AG10803 (cell line): ENCODE data around the gene MKNK2.

ENCODE experiments used
- DNase-seq: peaks from one replicate; pipeline ENCODE4 v3.0.0; 2010; ENCODE audit warnings: low read depth
- H3K4me3 ChIP-seq: 2 replicates; pipeline ENCODE4 v1.5.1; 2011; ENCODE audit warnings: mild to moderate bottlenecking, low read length, control low read depth
- TF ChIP-seq, protein P1 (sequence below): conservative IDR thresholded peaks from 2 replicates; pipeline ENCODE4 v1.5.1; 2011; ENCODE audit warnings: mild to moderate bottlenecking, low read length, control low read depth, inconsistent platforms

Gene MKNK2

DNA sequence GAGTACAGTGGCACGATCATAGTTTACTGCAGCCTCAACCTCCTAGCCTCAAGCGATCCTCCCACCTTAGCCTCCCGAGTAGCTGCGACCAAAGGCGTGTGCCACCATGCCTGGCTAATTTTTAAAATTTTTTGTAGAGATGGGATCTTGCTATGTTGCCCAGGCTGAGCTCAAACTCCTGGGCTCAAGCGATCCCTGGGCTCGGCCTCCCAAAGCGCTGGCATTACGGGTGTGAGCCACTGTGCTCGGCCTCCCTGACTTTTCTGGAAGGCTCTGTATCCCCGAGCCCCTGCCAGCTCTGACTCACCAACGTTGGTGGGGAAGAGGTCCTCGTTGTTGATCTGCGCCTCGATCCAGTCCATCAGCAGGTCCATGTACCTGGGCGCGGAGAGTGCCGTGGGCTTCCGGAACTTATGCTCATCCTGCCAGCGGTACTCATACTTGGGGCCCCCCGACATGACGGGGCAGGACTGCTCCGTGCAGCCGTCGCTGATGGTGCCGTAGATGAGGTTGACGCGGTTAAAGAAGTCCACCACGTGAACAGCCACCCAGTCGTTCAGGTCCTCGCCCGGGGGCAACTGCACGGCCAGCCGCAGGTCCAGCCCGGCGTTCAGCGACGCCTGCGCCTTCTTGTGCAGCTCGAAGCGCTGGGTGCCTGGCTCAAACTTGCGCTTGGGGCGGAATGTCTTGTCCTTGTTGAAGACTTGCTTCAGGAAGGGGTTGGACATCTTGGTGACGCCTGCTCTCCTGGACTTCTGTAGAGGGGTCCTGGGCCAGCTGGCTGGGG is 27.0 kb upstream of the MKNK2 start:
- TF ChIP-seq, protein P1, sequence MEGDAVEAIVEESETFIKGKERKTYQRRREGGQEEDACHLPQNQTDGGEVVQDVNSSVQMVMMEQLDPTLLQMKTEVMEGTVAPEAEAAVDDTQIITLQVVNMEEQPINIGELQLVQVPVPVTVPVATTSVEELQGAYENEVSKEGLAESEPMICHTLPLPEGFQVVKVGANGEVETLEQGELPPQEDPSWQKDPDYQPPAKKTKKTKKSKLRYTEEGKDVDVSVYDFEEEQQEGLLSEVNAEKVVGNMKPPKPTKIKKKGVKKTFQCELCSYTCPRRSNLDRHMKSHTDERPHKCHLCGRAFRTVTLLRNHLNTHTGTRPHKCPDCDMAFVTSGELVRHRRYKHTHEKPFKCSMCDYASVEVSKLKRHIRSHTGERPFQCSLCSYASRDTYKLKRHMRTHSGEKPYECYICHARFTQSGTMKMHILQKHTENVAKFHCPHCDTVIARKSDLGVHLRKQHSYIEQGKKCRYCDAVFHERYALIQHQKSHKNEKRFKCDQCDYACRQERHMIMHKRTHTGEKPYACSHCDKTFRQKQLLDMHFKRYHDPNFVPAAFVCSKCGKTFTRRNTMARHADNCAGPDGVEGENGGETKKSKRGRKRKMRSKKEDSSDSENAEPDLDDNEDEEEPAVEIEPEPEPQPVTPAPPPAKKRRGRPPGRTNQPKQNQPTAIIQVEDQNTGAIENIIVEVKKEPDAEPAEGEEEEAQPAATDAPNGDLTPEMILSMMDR: no peak
- no peak overlapping the region for H3K4me3 ChIP-seq
- no peak for DNase-seq

DNA sequence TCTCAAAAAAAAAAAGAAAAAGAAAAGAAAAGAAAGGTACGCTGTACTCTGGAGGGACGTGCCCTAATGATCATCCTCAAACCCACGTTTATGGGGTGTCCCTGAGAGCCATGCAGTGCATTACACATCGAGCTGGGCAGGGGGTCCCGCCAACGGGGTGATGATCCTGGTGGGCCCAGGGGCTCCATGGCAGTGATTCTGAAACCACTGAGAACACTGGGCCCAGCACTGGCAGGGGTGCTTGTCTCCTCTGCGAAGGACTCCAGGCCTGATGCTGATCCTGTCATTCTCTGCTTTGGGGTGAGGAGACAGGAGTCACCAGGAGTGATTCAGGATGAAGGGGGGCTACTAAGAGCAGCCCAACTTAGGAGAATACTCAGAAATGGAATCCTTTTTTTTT is 26.4 kb upstream of the MKNK2 start:
- DNase-seq: no peak
- H3K4me3 ChIP-seq: no peak overlapping the region
- TF ChIP-seq, protein P1: no peak

DNA sequence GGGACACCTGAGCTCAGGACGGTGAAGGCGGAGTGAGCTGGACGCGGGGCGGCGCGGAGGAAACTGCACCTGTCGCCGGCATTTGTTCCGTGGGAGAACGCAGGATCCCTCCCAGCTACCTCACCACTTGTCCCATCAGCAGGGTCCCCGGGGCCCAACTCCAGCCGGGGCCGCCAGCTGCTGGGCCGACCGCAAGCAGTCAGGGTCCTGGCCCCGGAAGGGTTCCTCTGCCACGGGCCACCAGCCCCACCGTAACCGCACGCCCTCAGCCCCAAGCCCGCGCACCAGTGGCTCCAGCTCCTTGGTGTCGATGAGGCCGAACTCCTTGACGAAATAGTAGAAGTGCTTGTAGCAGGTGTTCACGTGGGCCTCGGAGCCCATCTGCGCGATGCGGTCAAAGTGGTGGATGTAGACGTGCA is 25.5 kb upstream of the MKNK2 start:
- DNase-seq: no peak
- TF ChIP-seq, protein P1: no peak
- no peak overlapping the region for H3K4me3 ChIP-seq

DNA sequence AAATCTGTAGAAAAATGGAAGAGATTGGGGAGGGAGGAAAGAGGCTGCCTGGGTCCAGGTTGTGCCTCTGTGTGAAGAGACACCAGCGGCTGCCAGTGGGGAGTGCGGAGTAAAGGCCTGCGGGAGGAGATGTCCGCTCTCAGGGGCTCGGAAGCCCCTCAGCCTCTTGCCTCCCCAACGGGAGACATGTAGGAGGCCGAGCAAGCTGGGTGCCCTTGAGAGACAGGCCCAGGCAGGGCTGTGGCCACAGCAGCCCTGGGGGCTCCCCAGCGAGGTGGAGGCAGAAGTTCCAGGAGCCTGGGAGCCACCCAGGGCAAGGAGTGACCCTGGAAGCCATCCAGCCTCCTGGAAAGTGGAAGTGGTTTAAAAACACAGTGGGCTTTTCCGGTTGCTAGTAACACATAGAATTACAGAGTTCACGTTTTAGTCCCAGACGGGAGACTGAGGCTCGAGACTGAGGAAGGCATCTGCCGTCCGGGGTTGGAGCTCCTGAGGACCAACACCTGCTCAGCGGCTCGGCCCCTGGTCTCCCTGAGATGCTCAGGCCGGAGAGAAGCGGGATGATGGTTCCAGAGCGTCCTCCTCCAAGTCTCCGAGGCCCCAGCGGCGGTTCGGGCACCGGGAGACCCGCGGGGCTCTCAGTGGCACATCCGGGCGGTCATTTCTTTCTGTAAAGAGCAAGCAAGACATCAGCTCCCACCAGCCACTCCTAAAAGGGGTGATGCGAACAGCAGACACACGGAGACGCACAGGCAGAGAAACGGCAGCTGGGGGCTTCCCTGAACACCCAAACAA is 21.9 kb upstream of the MKNK2 start:
- TF ChIP-seq, protein P1: no peak
- no peak for DNase-seq
- H3K4me3 ChIP-seq: no peak overlapping the region

DNA sequence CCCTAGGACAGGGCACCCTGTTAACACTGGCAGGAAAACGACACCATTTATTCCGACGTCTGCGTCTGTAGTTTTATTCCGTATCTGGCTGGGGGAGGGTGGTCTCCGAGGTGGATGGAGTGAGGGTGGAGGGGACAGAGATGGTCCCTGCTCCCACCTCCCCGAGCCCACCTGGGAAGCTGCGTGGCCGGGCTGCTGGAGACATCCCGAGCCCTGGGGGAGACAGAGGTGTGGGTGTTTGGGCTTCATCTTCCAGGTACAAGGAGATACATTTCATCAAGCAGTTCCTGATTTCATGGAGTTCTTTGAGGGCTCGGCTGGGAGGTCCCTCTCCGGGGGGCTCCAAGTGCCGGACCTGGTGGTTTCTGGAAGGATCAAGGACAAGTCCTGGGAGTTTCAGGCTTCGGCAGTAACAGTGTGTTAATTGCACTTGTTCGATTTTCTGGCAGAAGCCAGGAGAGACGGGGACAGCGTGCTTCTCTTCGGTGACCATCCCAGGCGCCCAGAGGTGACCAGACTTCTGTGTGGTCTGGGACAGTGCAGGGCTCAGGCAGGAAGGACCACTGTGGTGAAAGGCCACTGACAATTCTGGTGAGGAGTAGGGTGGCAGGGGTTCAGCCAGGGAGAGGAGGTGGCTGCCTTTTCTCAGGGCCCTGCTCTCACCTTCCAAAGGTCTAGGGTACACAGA is 20.1 kb upstream of the MKNK2 start:
- DNase-seq: no peak
- TF ChIP-seq, protein P1: no peak
- no peak overlapping the region for H3K4me3 ChIP-seq

DNA sequence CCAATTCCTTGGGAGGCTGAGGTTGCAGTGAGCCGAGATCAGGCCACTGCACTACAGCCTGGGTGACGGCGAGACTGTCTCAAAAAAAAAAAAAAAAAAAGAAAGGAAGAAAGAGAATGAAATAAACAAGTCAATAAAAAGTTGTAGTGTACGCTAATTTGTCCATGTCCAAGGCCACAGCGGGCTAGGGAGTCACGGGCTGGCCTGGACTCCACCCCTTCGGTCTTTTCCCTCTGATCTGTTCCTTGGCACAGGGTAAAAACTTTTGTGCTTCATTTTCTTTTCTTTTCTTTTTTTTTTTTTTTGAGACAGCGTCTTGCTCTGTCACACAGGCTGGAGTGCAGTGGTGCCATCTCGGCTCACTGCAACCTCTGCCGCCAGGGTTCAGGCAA is 19.4 kb upstream of the MKNK2 start:
- TF ChIP-seq, protein P1: no peak
- DNase-seq: no peak
- no peak overlapping the region for H3K4me3 ChIP-seq
